Spinal cord (tissue), 10 donors: ENCODE results near the gene PKDCC. TPM values are rescaled to one million over a fixed set of nuclear protein-coding genes. Genes with fewer than 3 reads are reported as not detected.
"Not testable (repeated sequence)": the region's sequence is repeated elsewhere in the genome, so short reads cannot be mapped to it uniquely, and the experiment has no call there.

Experiments used
- DNase-seq, 6 donors: peaks; one replicate each; pipeline versions ENCODE4 v3.0.0 to v3.0.0-alpha.2; 2013 to 2015; ENCODE audit warnings: low spot score in 6 of 6, low read depth in 4 of 6
- H3K27ac ChIP-seq: one replicate; pipeline ENCODE4 v1.5.1; 2013; ENCODE audit warnings: low read depth, low read length, control low read depth
- H3K27me3 ChIP-seq: one replicate; pipeline ENCODE4 v1.6.1; 2013; ENCODE audit warnings: low read length; ENCODE audit not compliant: control insufficient read depth, insufficient read depth
- H3K36me3 ChIP-seq: one replicate; pipeline ENCODE4 v1.6.1; 2013; ENCODE audit warnings: low read length; ENCODE audit not compliant: control insufficient read depth, insufficient read depth
- H3K4me1 ChIP-seq: one replicate; pipeline ENCODE4 v1.6.1; 2013; ENCODE audit warnings: low read length; ENCODE audit not compliant: control insufficient read depth, insufficient read depth
- H3K4me3 ChIP-seq: one replicate; pipeline ENCODE4 v1.5.1; 2013; ENCODE audit warnings: low read depth, low read length, control low read depth
- H3K9me3 ChIP-seq: one replicate; pipeline ENCODE4 v1.6.1; 2013; ENCODE audit warnings: low read length; ENCODE audit not compliant: control insufficient read depth, insufficient read depth
- WGBS: methylation state at CpG from one replicate; pipeline ENCODE4 v1.1.5; 2013; ENCODE audit warnings: missing lambda C conversion rate; ENCODE audit not compliant: insufficient coverage; 5-methylcytosine and 5-hydroxymethylcytosine counted together
- polyA plus RNA-seq, 2 donors: library from polyadenylated mRNA; unstranded; fragments of 120-200 nt; gene quantifications; one replicate each; pipeline ENCODE4 v1.2.1, GENCODE V29; 2013; ENCODE audit not compliant: insufficient read length in 2 of 2
- total RNA-seq, 2 donors: library from RNA; depleted of rRNA in 1 of 2; stranded (reverse); fragments of 120-200 nt in 1 of 2; fragments of >200 nt in 1 of 2; gene quantifications; one replicate each; pipeline versions ENCODE4 v1.2.3 to v1.2.4, GENCODE V29; 2013 to 2014
- donor health status: healthy.

The PKDCC gene
- total and polyA plus RNA-seq, 4 donors: 37.3 to 175 (median 76.7) TPM

DNA sequence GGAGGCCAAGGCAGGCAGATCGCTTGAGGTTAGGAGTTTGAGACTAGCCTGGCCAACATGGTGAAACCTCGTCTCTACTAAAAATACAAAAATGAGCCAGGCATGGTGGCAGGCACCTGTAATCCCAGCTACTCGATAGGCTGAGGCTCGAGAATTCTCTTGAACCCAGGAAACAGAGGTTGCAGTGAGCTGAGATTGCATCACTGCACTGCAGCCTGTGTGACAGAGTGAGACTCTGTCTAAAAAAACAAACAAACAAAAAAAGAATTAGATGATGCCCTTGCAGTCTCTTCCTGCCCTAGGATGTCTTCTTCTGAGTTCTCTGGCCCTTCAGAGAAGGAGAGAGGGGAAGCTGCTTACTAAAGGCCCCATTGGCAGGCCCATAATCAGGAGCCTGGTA is 37.2 kb downstream of the PKDCC start:
- not testable (repeated sequence) for DNase-seq, H3K4me1 ChIP-seq, H3K9me3 ChIP-seq, H3K4me3 ChIP-seq, H3K27ac ChIP-seq, H3K27me3 ChIP-seq, H3K36me3 ChIP-seq
- 81% methylated on average over 3 of the region's 4 CpGs for WGBS

DNA sequence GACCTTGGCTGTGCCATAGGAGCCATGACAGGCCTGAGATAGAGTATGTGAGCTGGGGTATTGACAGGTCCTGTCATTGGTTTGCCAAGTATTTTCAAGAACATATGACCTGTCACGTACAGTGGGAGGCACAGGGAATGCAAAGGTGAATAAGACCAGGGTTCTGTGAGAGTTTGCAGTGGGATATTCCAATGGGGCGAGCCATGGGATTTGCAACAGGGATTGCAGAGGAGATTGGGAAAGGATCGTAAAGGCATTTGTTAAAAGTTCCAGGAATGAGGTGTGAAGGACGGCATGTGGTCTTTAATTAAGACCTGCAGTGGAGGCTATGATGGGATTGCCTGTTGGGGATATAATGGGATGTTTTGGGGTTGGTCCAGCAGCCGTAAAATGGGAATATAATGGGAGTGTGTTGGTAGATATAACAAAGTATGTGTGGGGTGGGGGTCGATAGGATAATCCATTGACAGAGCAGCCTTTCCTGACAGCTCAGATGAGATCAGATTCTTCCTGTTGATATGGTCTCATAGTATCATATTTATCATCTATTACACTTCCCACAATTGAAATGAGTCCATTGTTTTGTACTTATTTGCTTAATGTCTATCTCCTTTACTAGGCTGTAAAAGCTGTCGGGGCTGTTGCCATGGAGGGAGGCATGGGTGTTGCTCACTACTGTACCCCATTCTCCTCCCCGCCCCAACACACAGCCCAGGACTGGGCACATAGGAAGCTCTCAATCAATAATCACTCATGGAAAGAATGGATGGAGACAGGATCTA is 38.1 kb downstream of the PKDCC start:
- DNase-seq: no peak
- no peaks in the 10 kb centered on the region for H3K4me1 ChIP-seq
- 85% methylated on average over 6 of the region's 8 CpGs for WGBS
- H3K27ac ChIP-seq: no peak overlapping the region
- no peaks in the 10 kb centered on the region for H3K36me3 ChIP-seq
- no peaks in the 10 kb centered on the region for H3K9me3 ChIP-seq
- H3K27me3 ChIP-seq: no peaks in the 10 kb centered on the region
- H3K4me3 ChIP-seq: no peak overlapping the region

DNA sequence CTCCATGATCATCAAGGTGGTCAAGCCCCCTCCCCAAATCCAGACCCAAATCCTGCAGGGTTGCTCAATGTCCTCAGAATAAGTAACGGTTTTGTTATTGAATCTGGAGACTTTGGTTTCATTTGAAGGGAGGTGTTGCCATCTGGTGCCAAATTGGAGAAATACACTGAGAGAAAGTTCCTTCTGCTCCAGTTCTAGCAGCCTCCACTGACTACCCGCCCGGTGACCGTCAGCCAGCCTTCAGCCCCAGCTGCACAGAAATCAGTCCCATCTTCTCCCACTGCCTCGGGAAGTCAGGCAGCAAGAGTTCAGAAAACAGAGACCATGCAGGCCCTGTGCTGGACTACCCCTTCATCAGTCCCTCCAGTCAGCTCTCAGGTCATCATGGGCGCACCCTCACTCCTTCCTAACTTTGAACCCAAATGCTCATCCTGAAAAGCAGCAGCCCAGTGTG is 38.7 kb downstream of the PKDCC start:
- no peaks in the 10 kb centered on the region for H3K9me3 ChIP-seq
- H3K27me3 ChIP-seq: no peaks in the 10 kb centered on the region
- no peak overlapping the region for H3K4me3 ChIP-seq
- peak in 5 of 6 donors; percentile 62 to 93 (median 74) for DNase-seq
- H3K36me3 ChIP-seq: no peaks in the 10 kb centered on the region
- WGBS: 18% methylated on average over 5 of the region's 6 CpGs
- H3K27ac ChIP-seq: no peak overlapping the region
- H3K4me1 ChIP-seq: no peaks in the 10 kb centered on the region

DNA sequence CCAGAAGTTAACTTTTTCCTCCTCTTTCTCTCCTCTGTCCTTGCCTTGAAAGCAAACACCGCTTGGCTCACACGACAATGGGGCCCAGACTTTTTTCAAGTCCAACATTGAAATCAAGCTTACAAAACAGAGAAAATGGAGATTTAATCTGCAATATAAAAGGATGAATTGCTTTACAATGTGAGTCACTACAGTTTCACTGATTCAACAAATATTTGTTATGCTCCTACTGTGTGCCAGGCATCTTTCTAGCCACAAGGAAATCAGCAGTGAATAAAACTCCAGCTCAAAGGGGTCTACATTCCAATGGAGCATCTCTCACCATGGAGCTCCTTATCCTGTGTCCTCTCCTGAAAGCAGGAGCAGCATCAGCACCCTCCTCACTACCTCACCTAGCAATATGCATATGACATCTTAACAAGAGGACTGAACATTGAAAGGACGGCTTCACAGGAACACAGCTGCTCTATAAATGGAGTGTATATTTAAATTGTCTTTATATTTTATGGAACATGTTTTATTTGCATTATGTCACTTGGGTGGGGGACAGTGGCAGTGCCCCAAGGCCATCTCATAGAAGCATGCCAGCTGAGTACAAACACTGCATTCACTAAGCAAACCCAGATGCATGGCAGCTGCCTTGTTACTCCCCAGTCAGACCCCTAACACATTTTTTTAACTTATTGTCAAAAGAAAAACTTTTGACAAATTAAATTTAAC is 39.5 kb downstream of the PKDCC start:
- H3K27me3 ChIP-seq: no peaks in the 10 kb centered on the region
- no peaks in the 10 kb centered on the region for H3K36me3 ChIP-seq
- H3K4me1 ChIP-seq: no peaks in the 10 kb centered on the region
- H3K9me3 ChIP-seq: no peaks in the 10 kb centered on the region
- DNase-seq: no peak
- no peak overlapping the region for H3K4me3 ChIP-seq
- WGBS: no CpG with 5 or more reads among the region's 3 CpGs
- H3K27ac ChIP-seq: no peak overlapping the region

DNA sequence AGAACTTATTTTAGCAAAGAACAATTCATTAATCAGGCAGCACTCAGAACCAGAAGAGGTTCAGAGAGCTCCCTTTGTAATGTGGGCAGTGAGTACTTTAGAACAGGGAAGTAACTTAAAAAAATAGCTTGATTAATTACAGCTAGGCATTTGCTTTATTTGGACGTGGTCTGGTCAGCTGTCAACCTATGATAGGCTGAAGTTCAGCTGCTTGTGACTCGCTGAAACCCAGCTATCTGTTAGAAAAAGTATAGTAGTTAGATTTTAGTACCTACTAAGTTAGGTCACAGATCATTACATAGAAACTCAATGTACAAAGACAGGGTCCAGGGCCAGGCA is 40.0 kb downstream of the PKDCC start:
- Histone ChIP-seq H3K9me3 (no peaks in the 10 kb centered on the region), H3K4me3 (no peak overlapping the region), H3K36me3 (no peaks in the 10 kb centered on the region), H3K27me3 (no peaks in the 10 kb centered on the region), H3K4me1 (no peaks in the 10 kb centered on the region), H3K27ac (no peak overlapping the region)
- no peak for DNase-seq
- no CpG with 5 or more reads among the region's 2 CpGs for WGBS

DNA sequence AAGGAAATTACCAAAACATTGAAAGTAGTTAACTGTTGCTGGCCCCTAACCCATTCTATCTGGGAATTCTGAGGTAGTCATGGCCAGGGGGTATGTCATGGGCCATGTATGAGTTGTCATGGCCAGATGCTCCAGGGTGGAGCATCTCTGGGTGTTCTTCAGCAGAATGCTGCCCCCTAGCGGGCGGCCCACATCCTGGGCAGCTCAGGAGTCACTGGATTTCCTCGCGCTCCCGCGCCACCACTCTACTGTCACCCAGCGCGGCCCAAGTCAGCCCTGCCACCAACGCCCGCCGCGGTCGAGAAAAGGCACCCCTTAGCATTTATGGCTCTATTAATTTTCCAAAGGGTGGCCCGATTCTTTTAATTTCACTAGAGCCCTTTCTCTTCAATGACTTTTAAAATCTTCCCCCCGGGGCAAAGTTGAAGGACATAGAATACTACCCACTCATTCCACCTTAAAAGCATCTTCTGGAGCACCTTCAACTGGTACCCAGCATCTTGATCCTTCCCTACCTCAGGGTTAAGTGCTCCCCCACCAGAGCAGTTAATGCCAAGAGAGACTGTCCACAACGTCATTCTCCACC is 41.6 kb downstream of the PKDCC start:
- no peak for DNase-seq

DNA sequence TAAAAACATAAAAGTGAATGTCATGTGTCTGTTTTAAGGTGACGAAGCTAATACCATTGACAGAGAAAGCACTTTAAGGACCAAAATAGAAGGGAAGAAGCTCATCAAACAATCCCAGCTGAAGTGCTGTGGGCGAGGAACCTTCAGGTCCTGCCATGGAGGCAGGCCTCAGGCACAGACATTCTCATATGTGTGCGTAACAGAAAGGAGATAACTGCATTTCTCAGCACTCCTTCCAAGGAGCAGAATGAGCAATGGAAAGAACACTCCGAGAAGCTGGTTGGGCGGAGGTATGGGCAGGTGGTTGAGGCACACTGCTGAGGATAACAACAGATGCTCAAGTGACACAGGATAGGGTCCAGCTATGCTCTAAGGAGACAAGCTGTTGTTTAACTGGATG is 42.4 kb downstream of the PKDCC start:
- WGBS: 100% methylated on average over 3 of the region's 5 CpGs
- no peaks in the 10 kb centered on the region for H3K27me3 ChIP-seq

More for the DNA sequence above, 41.6 kb downstream of the PKDCC start:
- no peaks in the 10 kb centered on the region for H3K9me3 ChIP-seq
- no peaks in the 10 kb centered on the region for H3K36me3 ChIP-seq
- H3K4me3 ChIP-seq: no peak overlapping the region
- H3K27ac ChIP-seq: no peak overlapping the region
- no peaks in the 10 kb centered on the region for H3K4me1 ChIP-seq
- WGBS: 56% methylated on average over 15 of the region's 16 CpGs
- no peaks in the 10 kb centered on the region for H3K27me3 ChIP-seq

DNA sequence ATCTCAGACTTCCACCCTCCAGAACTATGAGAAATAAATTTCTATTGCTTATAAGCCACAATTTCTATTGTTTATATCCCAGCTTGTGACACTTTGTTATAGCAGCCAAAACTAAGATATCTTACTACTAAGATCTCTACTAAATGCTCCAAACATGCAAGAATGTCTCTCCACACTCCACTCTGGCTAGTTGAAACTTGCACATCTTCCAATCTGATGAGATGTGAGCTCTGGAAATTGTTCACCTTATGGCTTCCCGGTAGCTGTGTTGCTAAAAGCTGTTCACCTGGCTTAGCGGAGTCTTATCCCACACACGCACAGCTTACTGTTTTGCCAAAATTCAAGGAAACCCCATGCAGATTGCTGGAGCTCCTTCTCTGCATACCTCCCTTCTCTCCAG is 43.9 kb downstream of the PKDCC start:
- Histone ChIP-seq H3K27me3 (no peaks in the 10 kb centered on the region), H3K4me3 (no peak overlapping the region), H3K9me3 (no peaks in the 10 kb centered on the region), H3K27ac (no peak overlapping the region), H3K4me1 (no peaks in the 10 kb centered on the region), H3K36me3 (no peaks in the 10 kb centered on the region)
- no peak for DNase-seq
- WGBS: 90% methylated on average over 3 of the region's 3 CpGs

More for the DNA sequence above, 42.4 kb downstream of the PKDCC start:
- Histone ChIP-seq H3K36me3 (no peaks in the 10 kb centered on the region), H3K4me3 (no peak overlapping the region), H3K27ac (no peak overlapping the region), H3K4me1 (no peaks in the 10 kb centered on the region), H3K9me3 (no peaks in the 10 kb centered on the region)
- DNase-seq: no peak

DNA sequence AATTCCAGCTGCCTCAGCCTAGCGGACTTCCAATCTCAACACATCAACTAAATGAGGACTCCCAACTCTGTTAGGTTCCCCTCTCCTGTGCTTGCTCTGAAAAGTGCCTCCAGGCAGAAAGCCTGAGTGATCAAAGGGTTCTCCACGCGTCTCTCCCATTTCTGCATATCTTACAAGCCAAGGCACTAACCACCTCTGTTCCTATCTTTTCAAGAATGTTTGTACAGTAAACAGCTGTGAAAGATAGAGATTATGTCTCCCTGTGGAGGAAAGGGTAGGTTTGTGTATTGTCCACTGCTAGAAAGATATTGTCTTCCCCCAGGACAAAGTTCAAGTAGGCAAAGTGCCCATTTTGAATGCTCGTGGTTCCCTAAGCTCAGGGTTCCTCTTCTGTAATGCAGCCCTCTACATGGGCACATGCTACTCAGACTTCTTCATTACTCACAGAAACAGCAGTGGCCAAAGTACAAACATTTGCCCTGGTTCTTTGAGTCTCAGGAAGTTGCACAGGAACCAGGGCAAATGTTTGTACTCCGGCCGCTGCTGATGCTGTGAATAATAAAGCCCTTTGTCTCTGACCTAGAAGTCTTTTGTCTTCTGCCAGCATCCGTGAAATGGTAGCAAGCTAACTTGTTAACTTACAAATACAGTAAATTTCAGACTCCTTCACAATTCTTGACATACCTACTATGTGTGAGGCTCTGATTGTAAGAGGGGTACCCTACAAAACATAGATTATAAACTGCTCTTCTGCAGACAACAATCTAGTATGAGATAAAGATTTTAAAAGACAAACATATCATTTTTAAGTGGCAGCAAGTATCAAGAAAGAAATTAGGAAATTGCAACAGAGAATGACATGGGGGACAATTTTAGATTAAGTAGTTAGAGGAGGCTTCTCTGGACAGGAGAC is 44.5 kb downstream of the PKDCC start:
- Histone ChIP-seq H3K9me3 (no peaks in the 10 kb centered on the region), H3K36me3 (no peaks in the 10 kb centered on the region), H3K27ac (peak overlapping the region; percentile 7), H3K4me3 (no peak overlapping the region), H3K4me1 (no peaks in the 10 kb centered on the region), H3K27me3 (no peaks in the 10 kb centered on the region)
- 38% methylated on average over 3 of the region's 7 CpGs for WGBS
- DNase-seq: no peak
